Lower lobe of right lung (tissue), 2 donors: ENCODE results near the gene PPP6R1. TPM values are rescaled to one million over a fixed set of nuclear protein-coding genes. Genes with fewer than 3 reads are reported as not detected.

Source experiments
- ATAC-seq, 2 donors: fragments of 200-7000 bp; cut with Tn5 transposase; one replicate each; pipeline ENCODE4 v1.9.1; 2020 to 2022; ENCODE audit warnings: mild to moderate bottlenecking in 2 of 2, moderate library complexity in 2 of 2
- DNase-seq: peaks from one replicate; pipeline ENCODE4 v3.0.0-alpha.2; 2020
- H3K27ac ChIP-seq: fragments of 200-600 bp; one replicate; pipeline ENCODE4 v1.8.0; 2022
- H3K27me3 ChIP-seq: fragments of 200-600 bp; one replicate; pipeline ENCODE4 v1.8.0; 2022; ENCODE audit warnings: low read depth
- H3K36me3 ChIP-seq: fragments of 200-600 bp; one replicate; pipeline ENCODE4 v1.8.0; 2022; ENCODE audit warnings: mild to moderate bottlenecking
- H3K4me1 ChIP-seq: fragments of 200-600 bp; one replicate; pipeline ENCODE4 v1.8.0; 2022
- H3K4me3 ChIP-seq: fragments of 200-600 bp; one replicate; pipeline ENCODE4 v1.8.0; 2022; ENCODE audit warnings: mild to moderate bottlenecking
- H3K9me3 ChIP-seq: fragments of 200-600 bp; one replicate; pipeline ENCODE4 v1.8.0; 2022
- intact Hi-C: fragments of 100-400 bp; cut with DNase I; formaldehyde crosslinking; loops from one replicate; pipeline ENCODE4 v1.11.0; 2022
- microRNA-seq: library from miRNA; unstranded; fragments of <30 nt; microRNA quantifications from one replicate; pipeline ENCODE4 v1.2.0, GENCODE V29; 2020; ENCODE audit warnings: borderline number of aligned reads
- total RNA-seq: library from RNA; stranded (reverse); fragmentation: NEBNext Ultra II Directional; extraction: Animal tissue kit (Norgen Biotek cat#: 25700); gene quantifications from one replicate; pipeline ENCODE4 v1.2.1, GENCODE V29; 2021
- TF ChIP-seq, protein P1 (sequence below): fragments of 200-600 bp; IDR thresholded peaks from one replicate; pipeline ENCODE4 v1.8.0; 2022; ENCODE audit warnings: antibody characterized with exemption, mild to moderate bottlenecking
- donor health status: DM: no; HTN: yes; CAD: no; lungs with severe emphysema.

Gene PPP6R1
- total RNA-seq, 1 donor from 2014 or later: 69.1 TPM

DNA sequence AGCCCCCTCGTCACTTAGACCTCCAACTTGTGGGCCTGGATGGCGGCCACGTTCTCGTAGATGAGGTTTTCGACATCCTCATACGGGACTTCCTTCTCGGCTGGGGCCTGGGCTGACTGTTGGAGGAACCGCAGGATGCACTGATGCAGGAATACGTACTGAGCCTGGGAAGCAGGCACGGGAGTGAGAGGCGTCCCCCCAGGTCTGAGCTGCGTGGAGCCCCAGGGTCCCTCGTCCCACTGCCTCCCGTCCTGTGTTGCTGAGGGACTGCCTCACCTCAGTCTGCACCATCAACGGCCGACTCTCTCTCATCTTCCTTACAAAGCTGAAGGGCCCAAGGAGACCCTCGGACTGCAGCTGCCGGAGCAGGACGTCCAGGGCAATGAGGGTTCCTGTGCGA lies 77.1 kb downstream of the PPP6R1 start:
- TF ChIP-seq, protein P1, sequence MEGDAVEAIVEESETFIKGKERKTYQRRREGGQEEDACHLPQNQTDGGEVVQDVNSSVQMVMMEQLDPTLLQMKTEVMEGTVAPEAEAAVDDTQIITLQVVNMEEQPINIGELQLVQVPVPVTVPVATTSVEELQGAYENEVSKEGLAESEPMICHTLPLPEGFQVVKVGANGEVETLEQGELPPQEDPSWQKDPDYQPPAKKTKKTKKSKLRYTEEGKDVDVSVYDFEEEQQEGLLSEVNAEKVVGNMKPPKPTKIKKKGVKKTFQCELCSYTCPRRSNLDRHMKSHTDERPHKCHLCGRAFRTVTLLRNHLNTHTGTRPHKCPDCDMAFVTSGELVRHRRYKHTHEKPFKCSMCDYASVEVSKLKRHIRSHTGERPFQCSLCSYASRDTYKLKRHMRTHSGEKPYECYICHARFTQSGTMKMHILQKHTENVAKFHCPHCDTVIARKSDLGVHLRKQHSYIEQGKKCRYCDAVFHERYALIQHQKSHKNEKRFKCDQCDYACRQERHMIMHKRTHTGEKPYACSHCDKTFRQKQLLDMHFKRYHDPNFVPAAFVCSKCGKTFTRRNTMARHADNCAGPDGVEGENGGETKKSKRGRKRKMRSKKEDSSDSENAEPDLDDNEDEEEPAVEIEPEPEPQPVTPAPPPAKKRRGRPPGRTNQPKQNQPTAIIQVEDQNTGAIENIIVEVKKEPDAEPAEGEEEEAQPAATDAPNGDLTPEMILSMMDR: no peak
- intact Hi-C loops: no loop called here
- ATAC-seq: no peak

More for the DNA sequence above, 77.1 kb downstream of the PPP6R1 start:
- no peak overlapping the region for H3K27ac ChIP-seq
- H3K27me3 ChIP-seq: peaks cover 72% of the 10 kb centered on the region
- H3K9me3 ChIP-seq: no peaks in the 10 kb centered on the region
- no peaks in the 10 kb centered on the region for H3K36me3 ChIP-seq
- H3K4me1 ChIP-seq: peaks cover 16% of the 10 kb centered on the region
- no peak for DNase-seq
- H3K4me3 ChIP-seq: no peak overlapping the region

Small RNA genes lying within 50 kb of the gene (microRNA-seq; reads per million reads assigned to microRNA genes)
- not detected for gene MIR6802
- 3.0 reads per million for gene MIR6803
- gene MIR6804: not detected

Other genes starting within 250 kb of the PPP6R1 start
- gene GP6, start 220.8 kb downstream of the PPP6R1 start, total RNA-seq: 0.95 TPM
- 26.0 TPM for gene RDH13, start 195.9 kb downstream of the PPP6R1 start, total RNA-seq
- 28.1 TPM for gene EPS8L1, start 183.1 kb downstream of the PPP6R1 start, total RNA-seq
- 103 TPM for gene PPP1R12C, start 141.4 kb downstream of the PPP6R1 start, total RNA-seq
- gene TNNT1, start 109.8 kb downstream of the PPP6R1 start, total RNA-seq: not detected
- gene TNNI3, start 101.3 kb downstream of the PPP6R1 start, total RNA-seq: 2.3 TPM
- 12.8 TPM for gene DNAAF3, start 92.4 kb downstream of the PPP6R1 start, total RNA-seq
- not detected for gene SYT5, start 78.7 kb downstream of the PPP6R1 start, total RNA-seq
- 0.30 TPM for gene PTPRH, start 49.5 kb downstream of the PPP6R1 start, total RNA-seq
- 4.8 TPM for gene TMEM86B, start 30.3 kb downstream of the PPP6R1 start, total RNA-seq
- gene HSPBP1, start 21.1 kb upstream of the PPP6R1 start, total RNA-seq: 23.9 TPM
- 1.0 TPM for gene BRSK1, start 25.0 kb upstream of the PPP6R1 start, total RNA-seq
- gene TMEM150B, start 66.3 kb upstream of the PPP6R1 start, total RNA-seq: 45.5 TPM
- gene KMT5C, start 80.9 kb upstream of the PPP6R1 start, total RNA-seq: 14.7 TPM
- gene COX6B2, start 95.7 kb upstream of the PPP6R1 start, total RNA-seq: not detected
- not detected for gene GARIN5B, start 104.2 kb upstream of the PPP6R1 start, total RNA-seq
- gene IL11, start 111.4 kb upstream of the PPP6R1 start, total RNA-seq: not detected
- 16.2 TPM for gene TMEM190, start 117.8 kb upstream of the PPP6R1 start, total RNA-seq
- 16.4 TPM for gene TMEM238, start 125.3 kb upstream of the PPP6R1 start, total RNA-seq
- gene RPL28, start 126.9 kb upstream of the PPP6R1 start, total RNA-seq: 1,501 TPM
- 18.6 TPM for gene UBE2S, start 148.8 kb upstream of the PPP6R1 start, total RNA-seq
- not detected for gene SHISA7, start 184.3 kb upstream of the PPP6R1 start, total RNA-seq
- 28.6 TPM for gene ISOC2, start 202.6 kb upstream of the PPP6R1 start, total RNA-seq
- not detected for gene C19orf85, start 205.7 kb upstream of the PPP6R1 start, total RNA-seq
- gene ZNF628, start 217.6 kb upstream of the PPP6R1 start, total RNA-seq: 7.1 TPM
- 16.6 TPM for gene NAT14, start 226.2 kb upstream of the PPP6R1 start, total RNA-seq
- 4.7 TPM for gene SSC5D, start 229.4 kb upstream of the PPP6R1 start, total RNA-seq